Smooth muscle cell (in vitro differentiated cells): ENCODE data around the gene BCOR. TPM values are rescaled to one million over a fixed set of nuclear protein-coding genes. Genes with fewer than 3 reads are reported as not detected.
A peak's percentile ranks its signal among the peaks of the same experiment; 100 is the strongest.

Experiments
- DNase-seq: peaks from one replicate; lab custom pipeline; 2025; ENCODE audit not compliant: unreplicated experiment; lab: John Stamatoyannopoulos, UW
- H2AFZ ChIP-seq: fragments of 200-600 bp; sonication (generic); 2 replicates; pipeline ENCODE4 v1.6.0; 2016; ENCODE audit warnings: antibody characterized with exemption, low read depth, mild to moderate bottlenecking
- H3F3A ChIP-seq: fragments of 200-600 bp; sonication (generic); 2 replicates; pipeline ENCODE4 v1.6.0; 2017; ENCODE audit warnings: antibody characterized with exemption, low read depth
- H3K27ac ChIP-seq: fragments of 200-600 bp; sonication (generic); 2 replicates; pipeline ENCODE4 v1.5.1; 2016; ENCODE audit warnings: low read depth, mild to moderate bottlenecking
- H3K27me3 ChIP-seq: fragments of 200-600 bp; sonication (generic); 2 replicates; pipeline ENCODE4 v1.6.1; 2016; ENCODE audit warnings: low read depth, mild to moderate bottlenecking
- H3K36me3 ChIP-seq: fragments of 200-600 bp; sonication (generic); 2 replicates; pipeline ENCODE4 v1.5.1; 2016; ENCODE audit warnings: low read depth
- H3K4me1 ChIP-seq: fragments of 200-600 bp; sonication (generic); 2 replicates; pipeline ENCODE4 v1.5.1; 2016; ENCODE audit warnings: low read depth
- H3K4me2 ChIP-seq: fragments of 200-600 bp; sonication (generic); 2 replicates; pipeline ENCODE4 v1.6.0; 2016; ENCODE audit warnings: mild to moderate bottlenecking
- H3K4me3 ChIP-seq: fragments of 200-600 bp; sonication (generic); 2 replicates; pipeline ENCODE4 v1.5.1; 2016; ENCODE audit warnings: mild to moderate bottlenecking
- H3K79me2 ChIP-seq: fragments of 200-600 bp; sonication (generic); 2 replicates; pipeline ENCODE4 v1.6.0; 2016; ENCODE audit warnings: low read depth, mild to moderate bottlenecking
- H3K9ac ChIP-seq: fragments of 200-600 bp; sonication (generic); 2 replicates; pipeline ENCODE4 v1.6.0; 2016; ENCODE audit warnings: low read depth
- H3K9me3 ChIP-seq: fragments of 200-600 bp; sonication (generic); replicated peaks from 2 replicates; pipeline ENCODE4 v1.5.1; 2016; ENCODE audit warnings: low read depth
- H4K20me1 ChIP-seq: fragments of 200-600 bp; sonication (generic); 2 replicates; pipeline ENCODE4 v1.6.0; 2016; ENCODE audit warnings: low read depth
- WGBS: methylation state at CpG from one replicate; pipeline ENCODE4 v1.1.7; 2016; ENCODE audit warnings: low lambda C conversion rate; 5-methylcytosine and 5-hydroxymethylcytosine counted together
- polyA plus RNA-seq: library from polyadenylated mRNA; unstranded; fragments of >200 nt; fragmentation: Nextera tagmentation; extraction: Ambion mirVana; gene quantifications from 2 replicates; pipeline ENCODE4 v1.2.1, GENCODE V29; 2016
- total RNA-seq: library from RNA; depleted of rRNA; stranded (reverse); fragments of >200 nt; gene quantifications from 2 replicates; pipeline ENCODE4 v1.2.3, GENCODE V29; 2014
- TF ChIP-seq, protein P1 (sequence below): fragments of 200-600 bp; sonication (generic); IDR thresholded peaks from 2 replicates; pipeline ENCODE4 v1.5.1; 2017; ENCODE audit warnings: borderline replicate concordance, mild to moderate bottlenecking, antibody characterized with exemption; ENCODE audit not compliant: insufficient read depth, poor library complexity, severe bottlenecking

Gene BCOR
- total and polyA plus RNA-seq, 2 experiments from 2014 or later = 19.5 to 28.0 TPM

DNA sequence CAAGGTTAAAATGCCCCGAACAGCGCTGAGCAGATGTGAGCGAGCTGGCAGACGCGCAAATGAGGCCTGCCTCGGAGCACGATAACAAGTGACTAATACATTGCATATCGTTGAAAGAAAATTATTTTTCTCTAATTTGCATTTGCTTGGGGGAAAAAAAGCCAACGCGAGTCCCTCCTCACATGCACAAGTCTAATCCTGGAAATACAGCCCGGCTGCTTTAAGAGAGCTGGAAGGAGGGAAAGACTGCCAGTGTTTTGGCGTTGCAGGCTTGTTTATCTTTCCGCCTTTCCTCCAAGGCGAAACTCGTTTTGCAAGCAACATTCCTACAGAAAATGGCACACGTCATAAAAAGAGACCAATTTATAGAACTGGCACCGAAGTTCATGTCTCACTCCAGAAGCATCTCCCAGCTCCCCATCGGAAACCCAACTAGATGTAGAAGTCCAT is 12.6 kb downstream of the BCOR start:
- H3K36me3 ChIP-seq = no peaks in the 10 kb centered on the region
- TF ChIP-seq, protein P1, sequence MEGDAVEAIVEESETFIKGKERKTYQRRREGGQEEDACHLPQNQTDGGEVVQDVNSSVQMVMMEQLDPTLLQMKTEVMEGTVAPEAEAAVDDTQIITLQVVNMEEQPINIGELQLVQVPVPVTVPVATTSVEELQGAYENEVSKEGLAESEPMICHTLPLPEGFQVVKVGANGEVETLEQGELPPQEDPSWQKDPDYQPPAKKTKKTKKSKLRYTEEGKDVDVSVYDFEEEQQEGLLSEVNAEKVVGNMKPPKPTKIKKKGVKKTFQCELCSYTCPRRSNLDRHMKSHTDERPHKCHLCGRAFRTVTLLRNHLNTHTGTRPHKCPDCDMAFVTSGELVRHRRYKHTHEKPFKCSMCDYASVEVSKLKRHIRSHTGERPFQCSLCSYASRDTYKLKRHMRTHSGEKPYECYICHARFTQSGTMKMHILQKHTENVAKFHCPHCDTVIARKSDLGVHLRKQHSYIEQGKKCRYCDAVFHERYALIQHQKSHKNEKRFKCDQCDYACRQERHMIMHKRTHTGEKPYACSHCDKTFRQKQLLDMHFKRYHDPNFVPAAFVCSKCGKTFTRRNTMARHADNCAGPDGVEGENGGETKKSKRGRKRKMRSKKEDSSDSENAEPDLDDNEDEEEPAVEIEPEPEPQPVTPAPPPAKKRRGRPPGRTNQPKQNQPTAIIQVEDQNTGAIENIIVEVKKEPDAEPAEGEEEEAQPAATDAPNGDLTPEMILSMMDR = no peak
- H4K20me1 ChIP-seq = peaks cover 100% of the 10 kb centered on the region
- no peak overlapping the region for H3K27ac ChIP-seq
- WGBS = 8% methylated on average over 18 of the region's 18 CpGs
- H3K27me3 ChIP-seq = no peaks in the 10 kb centered on the region
- H3K4me2 ChIP-seq = peak overlapping the region; percentile 97
- no peak overlapping the region for H2AFZ ChIP-seq
- H3K4me1 ChIP-seq = peaks cover 60% of the 10 kb centered on the region
- H3K79me2 ChIP-seq = peaks cover 69% of the 10 kb centered on the region
- no peak overlapping the region for H3K4me3 ChIP-seq
- H3F3A ChIP-seq = peaks cover 12% of the 10 kb centered on the region
- no peak overlapping the region for H3K9ac ChIP-seq
- no peaks in the 10 kb centered on the region for H3K9me3 ChIP-seq
- DNase-seq = peak; percentile 11

- TF ChIP-seq, protein P1 = no peak
- Histone ChIP-seq H3K4me1 (peaks cover 57% of the 10 kb centered on the region), H3F3A (peaks cover 12% of the 10 kb centered on the region), H3K9ac (no peak overlapping the region), H3K9me3 (no peaks in the 10 kb centered on the region), H3K36me3 (no peaks in the 10 kb centered on the region), H3K4me2 (peak overlapping the region; percentile 97), H4K20me1 (peaks cover 100% of the 10 kb centered on the region), H3K79me2 (peaks cover 70% of the 10 kb centered on the region), H3K4me3 (no peak overlapping the region), H2AFZ (no peak overlapping the region), H3K27me3 (no peaks in the 10 kb centered on the region), H3K27ac (no peak overlapping the region)
- 14% methylated on average over 10 of the region's 11 CpGs for WGBS
- DNase-seq = no peak
Observed at GRCh38 chrX:40084471-40085101, 13.2 kb downstream of the BCOR start.

DNA sequence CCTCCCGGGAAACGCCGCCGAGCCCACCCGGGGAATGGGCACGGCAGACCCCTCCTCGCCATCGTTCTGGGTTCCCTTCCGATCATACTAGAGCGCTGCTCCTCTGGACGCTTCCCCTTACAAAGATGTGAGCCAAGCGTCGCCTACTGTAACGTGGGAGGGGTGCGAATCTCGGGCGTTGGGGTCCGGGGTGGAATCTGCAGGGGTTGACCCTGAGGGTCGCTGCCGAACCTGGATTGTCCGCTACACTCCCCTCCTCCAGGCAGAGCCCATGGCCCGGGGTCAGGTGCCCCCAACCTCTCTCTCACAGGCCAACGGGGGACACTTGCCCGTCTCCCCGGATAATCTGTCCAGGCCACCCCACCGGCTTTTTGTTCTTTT is 13.8 kb downstream of the BCOR start:
- Histone ChIP-seq H3F3A (peaks cover 12% of the 10 kb centered on the region), H2AFZ (no peak overlapping the region), H3K27ac (no peak overlapping the region), H3K27me3 (no peaks in the 10 kb centered on the region), H3K4me1 (peaks cover 60% of the 10 kb centered on the region), H3K9ac (peak overlapping the region; percentile 45), H3K4me2 (peak overlapping the region; percentile 97), H3K36me3 (no peaks in the 10 kb centered on the region), H3K79me2 (peaks cover 71% of the 10 kb centered on the region), H3K4me3 (peak overlapping the region; percentile 63), H3K9me3 (no peaks in the 10 kb centered on the region), H4K20me1 (peaks cover 100% of the 10 kb centered on the region)
- TF ChIP-seq, protein P1 = no peak
- WGBS = 8% methylated on average over 26 of the region's 26 CpGs
- no peak for DNase-seq
